HepG2 (cell line): ENCODE measurements around the gene HIVEP2. TPM values are rescaled to one million over a fixed set of nuclear protein-coding genes. Genes with fewer than 3 reads are reported as not detected.

ENCODE experiments used
- ATAC-seq: fragments of 200-7000 bp; cut with Tn5 transposase; 3 replicates; pipeline ENCODE4 v1.9.1; 2020; ENCODE audit warnings: mild to moderate bottlenecking, moderate library complexity
- BruUV-seq: library from RNA; stranded (reverse); fragments of 400-500 nt; replicated peaks from 2 replicates; lab custom pipeline; 2021; lab: Mats Ljungman, UMichigan
- CTCF ChIA-PET: fragments of 300-600 bp; formaldehyde crosslinking; extraction: SDS; loops from one replicate; lab custom pipeline; 2021; ENCODE audit warnings: low total read pairs, inconsistent platforms, low intra/inter-chr PET ratio; lab: Yijun Ruan, JAX
- POLR2A ChIA-PET: fragments of 350-600 bp; sonication (Branson Sonifier 250); formaldehyde crosslinking; loops from one replicate; lab custom pipeline; 2020; ENCODE audit warnings: antibody characterized with exemption, inconsistent platforms; lab: Yijun Ruan, JAX
- DNase-seq: peaks from one replicate; pipeline ENCODE4 v3.0.0-alpha.2; 2015; ENCODE audit warnings: low spot score
- FAIRE-seq: peaks from 3 replicates; lab custom pipeline; 2011; peaks lifted over from hg19 to GRCh38; lab: Jason Lieb, UNC
- H2AFZ ChIP-seq: one replicate; pipeline ENCODE4 v1.6.1; 2011; ENCODE audit warnings: low read length, inconsistent platforms
- H3K27ac ChIP-seq: fragments of 300-600 bp; 3 replicates; pipeline ENCODE4 v1.8.0; 2011; ENCODE audit warnings: mixed run types, mild to moderate bottlenecking, mixed read lengths, low read length, inconsistent platforms; ENCODE audit not compliant: insufficient read depth; ENCODE audit errors: extremely low read length
- H3K27me3 ChIP-seq, 2 experiments: fragments of 200-600 bp in 1 of 2; 2 replicates in 1 of 2; 3 replicates in 1 of 2; pipeline versions ENCODE4 v1.6.0 to v1.8.0; 2011; ENCODE audit warnings: low read length in 2 of 2, mild to moderate bottlenecking in 2 of 2, moderate library complexity in 2 of 2, inconsistent platforms in 1 of 2; ENCODE audit not compliant: insufficient read depth in 2 of 2, control insufficient read depth in 1 of 2
- H3K36me3 ChIP-seq, 2 experiments: fragments of 200-600 bp in 1 of 2; replicated peaks in 1 of 2; 2 replicates in 1 of 2; 3 replicates in 1 of 2; pipeline versions ENCODE4 v1.5.1 to v1.8.0; 2011; ENCODE audit warnings: low read length in 2 of 2, inconsistent platforms in 1 of 2; ENCODE audit not compliant: insufficient read depth in 2 of 2, control insufficient read depth in 1 of 2
- H3K4me1 ChIP-seq: 2 replicates; pipeline ENCODE4 v1.5.1; 2012; ENCODE audit warnings: low read length, inconsistent platforms; ENCODE audit not compliant: insufficient read depth
- H3K4me2 ChIP-seq: 2 replicates; pipeline ENCODE4 v1.6.0; 2011; ENCODE audit warnings: low read depth, low read length, inconsistent platforms
- H3K4me3 ChIP-seq, 3 experiments: fragments of 200-600 bp in 1 of 3; sonication (generic), shearing (Covaris generic) in 1 of 3; replicated peaks in 1 of 3; 2 replicates each; pipeline ENCODE4 v1.5.1; 2011 to 2016; ENCODE audit warnings: low read length in 3 of 3, inconsistent platforms in 2 of 3, low read depth in 2 of 3, mild to moderate bottlenecking in 2 of 3, control low read depth in 1 of 3, mixed read lengths in 1 of 3; ENCODE audit not compliant: insufficient read depth in 1 of 3
- H3K79me2 ChIP-seq: one replicate; pipeline ENCODE4 v1.6.1; 2011; ENCODE audit warnings: low read length, inconsistent platforms; ENCODE audit not compliant: insufficient read depth
- H3K9ac ChIP-seq: 2 replicates; pipeline ENCODE4 v1.6.0; 2011; ENCODE audit warnings: mild to moderate bottlenecking, low read depth, low read length, inconsistent platforms; ENCODE audit not compliant: insufficient read depth
- H3K9me3 ChIP-seq: 2 replicates; pipeline ENCODE4 v1.5.1; 2012; ENCODE audit warnings: mild to moderate bottlenecking, low read length
- H4K20me1 ChIP-seq: 2 replicates; pipeline ENCODE4 v1.6.0; 2011; ENCODE audit warnings: inconsistent platforms, mild to moderate bottlenecking, low read length, moderate library complexity; ENCODE audit not compliant: insufficient read depth
- BCL6 ChIP-seq: IDR thresholded peaks from 2 replicates; pipeline ENCODE4 v1.6.1; 2016; ENCODE audit warnings: missing genetic modification reagents, missing compliant biosample characterization
- FOXA3 ChIP-seq: IDR thresholded peaks from 2 replicates; pipeline ENCODE4 v1.6.1; 2016; ENCODE audit warnings: missing genetic modification reagents, missing compliant biosample characterization
- HNF1B ChIP-seq: sonication (generic); formaldehyde crosslinking; IDR thresholded peaks from 2 replicates; pipeline ENCODE4 v1.5.1; 2020; ENCODE audit warnings: mild to moderate bottlenecking, moderate library complexity, missing genetic modification reagents
- KDM5A ChIP-seq: fragments of 200-600 bp; sonication (generic); IDR thresholded peaks from 2 replicates; pipeline ENCODE4 v1.7.0; 2018; ENCODE audit warnings: antibody characterized with exemption, mild to moderate bottlenecking, low read length, borderline replicate concordance
- KLF11 ChIP-seq: IDR thresholded peaks from 2 replicates; pipeline ENCODE4 v1.6.1; 2016; ENCODE audit warnings: missing compliant biosample characterization
- TARDBP ChIP-seq: sonication (generic); formaldehyde crosslinking; IDR thresholded peaks from 2 replicates; pipeline ENCODE4 v1.8.0; 2022; ENCODE audit warnings: mild to moderate bottlenecking, missing genetic modification reagents
- ZNF17 ChIP-seq: sonication (generic); formaldehyde crosslinking; IDR thresholded peaks from 2 replicates; pipeline ENCODE4 v1.5.0; 2020; ENCODE audit warnings: mild to moderate bottlenecking, missing genetic modification reagents
- ZNF546 ChIP-seq: sonication (generic); formaldehyde crosslinking; conservative IDR thresholded peaks from 2 replicates; pipeline ENCODE4 v1.8.1; 2023; ENCODE audit warnings: mild to moderate bottlenecking, missing genetic modification reagents
- ZNF784 ChIP-seq: sonication (generic); formaldehyde crosslinking; IDR thresholded peaks from 2 replicates; pipeline ENCODE4 v1.5.1; 2020; ENCODE audit warnings: missing genetic modification reagents, mild to moderate bottlenecking, borderline replicate concordance
- WGBS: methylation state at CpG from one replicate; pipeline ENCODE4 v1.1.6; 2017; ENCODE audit warnings: low lambda C conversion rate; 5-methylcytosine and 5-hydroxymethylcytosine counted together
- in situ Hi-C: cut with HindIII; loops from 2 replicates; pipeline ENCODE4 v1.10.0; 2017; ENCODE audit warnings: low pct_unique_long_range_greater_than_20kb; ENCODE audit not compliant: extremely low pct_ligation_motif_present
- intact Hi-C: fragments of 100-400 bp; cut with micrococcal nuclease; formaldehyde crosslinking; loops from one replicate; pipeline ENCODE4 v1.10.0; 2022; ENCODE audit not compliant: unreplicated experiment
- polyA plus RNA-seq, 8 experiments: library from polyadenylated mRNA; depleted of rRNA in 3 of 8; stranded (reverse) in 7 of 8; unstranded in 1 of 8; fragments of >200 nt; fragmentation: Illumina TruSeq in 4 of 8; extraction: Trizol in 4 of 8; gene quantifications; 2 replicates each; pipeline versions ENCODE4 v1.2.1 to v1.2.3, GENCODE V29; 2011 to 2016; ENCODE audit warnings: low read depth in 4 of 8, missing spikeins in 1 of 8, mixed read lengths in 1 of 8; ENCODE audit not compliant: insufficient read depth in 1 of 8
- total RNA-seq, 5 experiments: library from RNA; depleted of rRNA; stranded (reverse); fragments of >200 nt; fragmentation: Illumina TruSeq; extraction: Trizol; gene quantifications; 2 replicates each; pipeline ENCODE4 v1.2.3, GENCODE V29; 2016; ENCODE audit warnings: low read depth in 1 of 5

Gene HIVEP2
- total and polyA plus RNA-seq, 2 of the 13 experiments (the other 11 are each of a cell fraction or from before 2014, with no cell fraction given) = 3.4 to 12.9 TPM

- POLR2A ChIA-PET = interaction anchor here (1.2 kb wide), 1 partner anchor 9 kb away, joined by 3 read pairs; the partner anchor contains the start of gene HIVEP2
- in situ Hi-C loops = no loop called here
- no TSS peak for BruUV-seq
Observed at GRCh38 chr6:142935553-142936517, 9.1 kb downstream of the HIVEP2 start.

More at GRCh38 chr6:142935553-142936517, 9.1 kb downstream of the HIVEP2 start:
- H3K4me3 ChIP-seq = no peak overlapping the region
- H3K4me1 ChIP-seq = peaks cover 22% of the 10 kb centered on the region
- no peak for ATAC-seq
- H3K79me2 ChIP-seq = peaks cover 71% of the 10 kb centered on the region
- H3K9ac ChIP-seq = no peak overlapping the region
- CTCF ChIA-PET = no interaction called here
- H3K27me3 ChIP-seq = no peaks in the 10 kb centered on the region
- H3K4me2 ChIP-seq = no peak overlapping the region
- no peak for TF ChIP-seq KDM5A
- no peak for TF ChIP-seq TARDBP
- no peak for TF ChIP-seq ZNF17 (CRISPR knock-in tag)
- TF ChIP-seq FOXA3 = no peak
- TF ChIP-seq HNF1B (CRISPR knock-in tag) = no peak
- no peak for TF ChIP-seq ZNF784 (CRISPR knock-in tag)
- no peak for TF ChIP-seq KLF11
- TF ChIP-seq BCL6 (CRISPR knock-in tag) = no peak
- no peak for TF ChIP-seq ZNF546 (CRISPR knock-in tag)
- peaks cover 50% of the 10 kb centered on the region for H4K20me1 ChIP-seq
- WGBS = 96% methylated on average over 21 of the region's 21 CpGs
- no peak overlapping the region for H3K27ac ChIP-seq
- intact Hi-C loops = no loop called here
- no peak for FAIRE-seq
- no peaks in the 10 kb centered on the region for H3K9me3 ChIP-seq
- H2AFZ ChIP-seq = no peak overlapping the region
- no peaks in the 10 kb centered on the region for H3K36me3 ChIP-seq
- DNase-seq = no peak
